ENCODE data around the gene NEU2. TPM values are rescaled to one million over a fixed set of nuclear protein-coding genes. Genes with fewer than 3 reads are reported as not detected.

Gene NEU2
- total RNA-seq, 1 experiment from 2014 or later = not detected

DNA sequence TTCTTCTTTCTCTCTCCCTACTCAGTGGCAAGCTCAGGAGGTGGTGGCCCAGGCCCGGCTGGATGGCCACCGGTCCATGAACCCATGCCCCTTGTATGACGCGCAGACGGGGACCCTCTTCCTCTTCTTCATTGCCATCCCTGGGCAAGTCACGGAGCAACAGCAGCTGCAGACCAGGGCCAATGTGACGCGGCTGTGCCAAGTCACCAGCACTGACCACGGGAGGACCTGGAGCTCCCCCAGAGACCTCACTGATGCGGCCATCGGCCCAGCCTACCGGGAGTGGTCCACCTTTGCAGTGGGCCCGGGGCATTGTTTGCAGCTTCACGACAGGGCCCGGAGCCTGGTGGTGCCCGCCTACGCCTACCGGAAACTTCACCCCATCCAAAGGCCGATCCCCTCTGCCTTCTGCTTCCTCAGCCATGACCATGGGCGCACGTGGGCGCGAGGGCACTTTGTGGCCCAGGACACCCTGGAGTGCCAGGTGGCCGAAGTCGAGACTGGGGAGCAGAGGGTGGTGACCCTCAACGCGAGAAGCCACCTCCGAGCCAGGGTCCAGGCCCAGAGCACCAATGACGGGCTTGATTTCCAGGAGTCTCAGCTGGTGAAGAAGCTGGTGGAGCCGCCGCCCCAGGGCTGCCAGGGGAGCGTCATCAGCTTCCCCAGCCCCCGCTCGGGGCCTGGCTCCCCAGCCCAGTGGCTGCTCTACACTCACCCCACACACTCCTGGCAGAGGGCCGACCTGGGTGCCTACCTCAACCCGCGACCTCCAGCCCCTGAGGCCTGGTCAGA lies 1.8 kb downstream of the NEU2 start:
- Histone ChIP-seq H3K4me2 (peak overlapping the region; percentile 32; the same call in 1 of the 2 replicates), H2AFZ (0 out of 2 replicates have a peak overlapping the region, but pooled peaks have one; percentile 5), H3K4me1 (replicated peaks; ENCODE audit: insufficient read depth) (peaks cover 51% of the 10 kb centered on the region), H3K79me2 (ENCODE audit: low read depth) (no peaks in the 10 kb centered on the region), H3K9me2 (ENCODE audit: insufficient read depth) (no peaks in the 10 kb centered on the region), H4K20me1 (ENCODE audit: insufficient read depth) (no peaks in the 10 kb centered on the region), H3K36me3 (ENCODE audit: low read depth) (no peaks in the 10 kb centered on the region), H3K27me3 (ENCODE audit: insufficient read depth, low read depth) (no peaks in the 10 kb centered on the region), H3K27ac (peak overlapping the region; percentile 86), H3F3A (ENCODE audit: insufficient read depth, low read depth) (peaks cover 60% of the 10 kb centered on the region), H3K9me3 (ENCODE audit: insufficient read depth, low read depth) (peaks cover 17% of the 10 kb centered on the region), H3K4me3 (no peak overlapping the region)
- no peak for TF ChIP-seq EZH2 (IDR thresholded peaks at IDR 0.05; ENCODE audit: low read depth)
- TF ChIP-seq, protein P1, sequence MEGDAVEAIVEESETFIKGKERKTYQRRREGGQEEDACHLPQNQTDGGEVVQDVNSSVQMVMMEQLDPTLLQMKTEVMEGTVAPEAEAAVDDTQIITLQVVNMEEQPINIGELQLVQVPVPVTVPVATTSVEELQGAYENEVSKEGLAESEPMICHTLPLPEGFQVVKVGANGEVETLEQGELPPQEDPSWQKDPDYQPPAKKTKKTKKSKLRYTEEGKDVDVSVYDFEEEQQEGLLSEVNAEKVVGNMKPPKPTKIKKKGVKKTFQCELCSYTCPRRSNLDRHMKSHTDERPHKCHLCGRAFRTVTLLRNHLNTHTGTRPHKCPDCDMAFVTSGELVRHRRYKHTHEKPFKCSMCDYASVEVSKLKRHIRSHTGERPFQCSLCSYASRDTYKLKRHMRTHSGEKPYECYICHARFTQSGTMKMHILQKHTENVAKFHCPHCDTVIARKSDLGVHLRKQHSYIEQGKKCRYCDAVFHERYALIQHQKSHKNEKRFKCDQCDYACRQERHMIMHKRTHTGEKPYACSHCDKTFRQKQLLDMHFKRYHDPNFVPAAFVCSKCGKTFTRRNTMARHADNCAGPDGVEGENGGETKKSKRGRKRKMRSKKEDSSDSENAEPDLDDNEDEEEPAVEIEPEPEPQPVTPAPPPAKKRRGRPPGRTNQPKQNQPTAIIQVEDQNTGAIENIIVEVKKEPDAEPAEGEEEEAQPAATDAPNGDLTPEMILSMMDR (conservative IDR thresholded peaks at IDR 0.05) = no peak
- intact Hi-C loops (cut with micrococcal nuclease; ENCODE audit: unreplicated experiment) = no loop called here
- CTCF ChIA-PET = no interaction called here
- no peak for DNase-seq
- no TSS peak for BruUV-seq (replicated peaks)
- POLR2A ChIA-PET (ENCODE audit: unreplicated experiment) = interaction anchor here (0.5 to 0.7 kb wide), 3 partner anchors 57 to 236 kb away, joined by 3 to 6 read pairs (median 6); no protein-coding TSS in a partner anchor

DNA sequence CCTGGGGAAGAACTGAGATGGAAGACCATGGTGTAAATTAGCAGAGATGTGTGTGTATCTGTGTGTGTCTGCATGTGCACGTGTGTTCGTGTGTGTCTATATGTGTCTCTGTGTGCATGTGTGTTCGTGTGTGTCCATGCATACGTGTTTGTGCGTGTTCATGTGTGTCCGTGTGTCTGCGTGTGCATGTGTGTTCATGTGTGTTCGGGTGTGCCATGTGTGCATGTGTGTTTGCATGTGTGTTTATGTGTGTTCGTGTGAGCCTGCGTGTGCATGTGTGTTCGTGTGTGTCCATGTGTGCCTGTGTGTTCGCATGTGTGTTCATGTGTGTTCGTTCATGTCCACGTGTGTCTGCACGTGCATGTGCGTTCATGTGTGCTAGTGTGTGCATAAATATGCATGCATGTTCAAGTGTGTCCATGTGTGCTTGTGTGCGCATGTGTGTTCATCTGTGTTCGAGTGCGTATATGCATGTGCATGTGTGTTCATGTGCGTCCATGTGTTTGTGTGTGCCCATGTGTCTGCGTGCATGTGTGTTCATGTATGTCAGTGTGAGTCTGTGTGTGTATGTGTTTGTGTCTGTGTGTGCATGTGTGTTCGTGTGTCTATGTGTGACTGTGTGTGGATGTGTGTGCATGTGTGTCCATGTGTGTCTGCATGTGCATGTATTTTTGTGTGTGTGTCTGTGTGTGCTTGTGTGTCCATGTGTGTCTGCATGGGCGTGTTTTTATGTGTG lies 3.1 kb downstream of the NEU2 start:
- Histone ChIP-seq H3K79me2 (ENCODE audit: low read depth) (no peaks in the 10 kb centered on the region), H3K4me3 (no peak overlapping the region), H3K27ac (no peak overlapping the region), H3K36me3 (ENCODE audit: low read depth) (no peaks in the 10 kb centered on the region), H3F3A (ENCODE audit: insufficient read depth, low read depth) (peaks cover 60% of the 10 kb centered on the region), H2AFZ (no peak overlapping the region), H3K27me3 (ENCODE audit: insufficient read depth, low read depth) (no peaks in the 10 kb centered on the region), H3K4me2 (no peak overlapping the region), H4K20me1 (ENCODE audit: insufficient read depth) (no peaks in the 10 kb centered on the region), H3K9me3 (ENCODE audit: insufficient read depth, low read depth) (peaks cover 17% of the 10 kb centered on the region), H3K9me2 (ENCODE audit: insufficient read depth) (no peaks in the 10 kb centered on the region), H3K4me1 (replicated peaks; ENCODE audit: insufficient read depth) (peaks cover 51% of the 10 kb centered on the region)
- BruUV-seq (replicated peaks) = no TSS peak
- ChIA-PET CTCF (interaction anchor here (0.5 kb wide), 1 partner anchor 48 kb away, joined by 4 read pairs; no protein-coding TSS in a partner anchor), POLR2A (ENCODE audit: unreplicated experiment) (no interaction called here)
- TF ChIP-seq EZH2 (IDR thresholded peaks at IDR 0.05; ENCODE audit: low read depth) = no peak
- TF ChIP-seq, protein P1 (conservative IDR thresholded peaks at IDR 0.05) = no peak
- DNase-seq = no peak
- intact Hi-C loops (cut with micrococcal nuclease; ENCODE audit: unreplicated experiment) = no loop called here

DNA sequence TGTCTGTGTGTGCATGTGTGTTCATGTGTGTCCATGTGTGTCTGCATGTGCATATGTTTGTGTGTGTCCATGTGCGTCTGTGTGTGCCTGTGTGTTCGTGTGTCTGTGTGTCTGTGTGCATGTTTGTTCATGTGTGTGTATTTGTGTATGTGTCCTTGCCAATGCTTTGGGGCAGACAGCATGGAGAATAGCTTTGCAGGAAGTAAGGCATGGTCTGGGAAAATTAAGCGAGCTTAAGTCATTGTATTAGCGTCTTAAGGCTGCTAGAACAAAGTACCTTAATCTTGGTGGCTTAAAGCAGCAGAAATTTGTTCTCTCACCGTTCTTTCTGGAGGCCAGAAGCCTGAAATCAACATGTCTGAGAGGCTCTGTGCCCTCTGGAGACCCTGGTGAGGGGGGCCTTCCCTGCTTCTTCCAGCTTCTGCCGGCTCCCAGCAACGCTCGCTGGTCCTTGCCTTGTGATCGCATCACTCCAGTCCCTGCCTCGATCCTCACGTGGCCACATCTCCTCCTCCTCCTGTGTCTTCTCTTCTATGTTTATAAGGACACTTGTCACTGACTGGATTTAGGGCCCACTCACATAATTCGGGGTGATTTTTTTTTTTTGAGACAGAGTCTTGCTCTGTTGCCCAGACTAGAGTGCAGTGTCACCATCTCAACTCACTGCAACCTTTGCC lies 3.8 kb downstream of the NEU2 start:
- CTCF ChIA-PET = interaction anchor here (0.5 kb wide), 1 partner anchor 49 kb away, joined by 4 read pairs; no protein-coding TSS in a partner anchor
- Histone ChIP-seq H2AFZ (no peak overlapping the region), H3K4me1 (replicated peaks; ENCODE audit: insufficient read depth) (peaks cover 51% of the 10 kb centered on the region), H3K27ac (no peak overlapping the region), H3K9me3 (ENCODE audit: insufficient read depth, low read depth) (peaks cover 17% of the 10 kb centered on the region), H3K9me2 (ENCODE audit: insufficient read depth) (no peaks in the 10 kb centered on the region), H4K20me1 (ENCODE audit: insufficient read depth) (no peaks in the 10 kb centered on the region), H3K36me3 (ENCODE audit: low read depth) (no peaks in the 10 kb centered on the region), H3K4me3 (no peak overlapping the region), H3F3A (ENCODE audit: insufficient read depth, low read depth) (peaks cover 55% of the 10 kb centered on the region), H3K79me2 (ENCODE audit: low read depth) (no peaks in the 10 kb centered on the region), H3K4me2 (no peak overlapping the region), H3K27me3 (ENCODE audit: insufficient read depth, low read depth) (no peaks in the 10 kb centered on the region)
- no TSS peak for BruUV-seq (replicated peaks)
- TF ChIP-seq EZH2 (IDR thresholded peaks at IDR 0.05; ENCODE audit: low read depth) = no peak
- POLR2A ChIA-PET (ENCODE audit: unreplicated experiment) = no interaction called here
- no peak for DNase-seq
- intact Hi-C loops (cut with micrococcal nuclease; ENCODE audit: unreplicated experiment) = no loop called here
